IMR-90 (cell line): ENCODE measurements around the gene CIZ1. TPM values are rescaled to one million over a fixed set of nuclear protein-coding genes. Genes with fewer than 3 reads are reported as not detected.

Source experiments
- ATAC-seq: fragments of 200-7000 bp; cut with Tn5 transposase; 2 replicates; pipeline ENCODE4 v1.9.1; 2020; ENCODE audit warnings: low read depth, mild to moderate bottlenecking, moderate library complexity
- BruUV-seq: library from RNA; stranded (reverse); fragments of 400-500 nt; replicated peaks from 2 replicates; lab custom pipeline; 2021; lab: Mats Ljungman, UMichigan
- CTCF ChIA-PET: fragments of 300-600 bp; formaldehyde crosslinking; extraction: SDS; loops from one replicate; lab custom pipeline; 2021; ENCODE audit warnings: antibody characterized with exemption; lab: Yijun Ruan, JAX
- POLR2A ChIA-PET: fragments of 300-600 bp; sonication (Branson Sonifier 250); formaldehyde crosslinking; loops from one replicate; lab custom pipeline; 2022; ENCODE audit warnings: antibody characterized with exemption; ENCODE audit not compliant: unreplicated experiment; lab: Charles Lee
- DNase-seq: peaks from one replicate; pipeline ENCODE4 v3.0.0; 2013
- H2AFZ ChIP-seq: replicated peaks from 2 replicates; pipeline ENCODE3; 2013; ENCODE audit warnings: low read length, mild to moderate bottlenecking; ENCODE audit not compliant: poor library complexity
- H2AK5ac ChIP-seq: 2 replicates; pipeline ENCODE4 v1.6.1; 2013; ENCODE audit warnings: low read depth, low read length, inconsistent platforms
- H2AK9ac ChIP-seq: replicated peaks from 2 replicates; pipeline ENCODE3; 2013; ENCODE audit warnings: mild to moderate bottlenecking, low read depth, low read length, moderate library complexity; ENCODE audit not compliant: poor library complexity
- H2BK120ac ChIP-seq: 2 replicates; pipeline ENCODE4 v1.6.1; 2013; ENCODE audit warnings: low read depth, low read length, inconsistent platforms
- H2BK15ac ChIP-seq: 3 replicates; pipeline ENCODE4 v1.6.1; 2013; ENCODE audit warnings: low read depth, low read length, inconsistent platforms
- H2BK20ac ChIP-seq: 2 replicates; pipeline ENCODE4 v1.6.1; 2013; ENCODE audit warnings: low read depth, mild to moderate bottlenecking, inconsistent platforms, low read length, moderate library complexity
- H2BK5ac ChIP-seq: 2 replicates; pipeline ENCODE4 v1.6.1; 2013; ENCODE audit warnings: mild to moderate bottlenecking, low read depth, low read length, inconsistent platforms; ENCODE audit not compliant: poor library complexity, severe bottlenecking
- H3K14ac ChIP-seq: replicated peaks from 2 replicates; pipeline ENCODE4 v1.6.1; 2013; ENCODE audit warnings: low read depth, low read length, inconsistent platforms
- H3K18ac ChIP-seq: 2 replicates; pipeline ENCODE4 v1.6.1; 2013; ENCODE audit warnings: low read depth, low read length, control low read depth
- H3K23ac ChIP-seq: 2 replicates; pipeline ENCODE4 v1.6.1; 2013; ENCODE audit warnings: low read depth, low read length, inconsistent platforms
- H3K27ac ChIP-seq: 2 replicates; pipeline ENCODE4 v1.5.1; 2013; ENCODE audit warnings: mild to moderate bottlenecking, control low read depth, low read length; ENCODE audit not compliant: insufficient read depth
- H3K27me3 ChIP-seq: 2 replicates; pipeline ENCODE4 v1.6.1; 2013; ENCODE audit warnings: low read length; ENCODE audit not compliant: control insufficient read depth, insufficient read depth
- H3K36me3 ChIP-seq: 2 replicates; pipeline ENCODE4 v1.6.1; 2013; ENCODE audit warnings: low read length, mixed read lengths; ENCODE audit not compliant: control insufficient read depth, insufficient read depth
- H3K4ac ChIP-seq: 2 replicates; pipeline ENCODE4 v1.6.1; 2013; ENCODE audit warnings: low read depth, low read length, inconsistent platforms
- H3K4me1 ChIP-seq: 2 replicates; pipeline ENCODE4 v1.6.1; 2013; ENCODE audit warnings: low read length, mixed read lengths; ENCODE audit not compliant: control insufficient read depth, insufficient read depth
- H3K4me2 ChIP-seq: 2 replicates; pipeline ENCODE4 v1.6.1; 2013; ENCODE audit warnings: low read depth, mild to moderate bottlenecking, control low read depth, low read length, moderate library complexity
- H3K4me3 ChIP-seq: 2 replicates; pipeline ENCODE4 v1.5.1; 2013; ENCODE audit warnings: low read depth, mild to moderate bottlenecking, control low read depth, low read length, moderate library complexity; ENCODE audit not compliant: insufficient read depth
- H3K56ac ChIP-seq: 2 replicates; pipeline ENCODE4 v1.6.1; 2013; ENCODE audit warnings: low read length, inconsistent platforms; ENCODE audit not compliant: insufficient read depth; ENCODE audit errors: extremely low read depth
- H3K79me1 ChIP-seq, 2 experiments: 2 replicates each; pipeline ENCODE4 v1.6.1; 2013; ENCODE audit warnings: low read length in 2 of 2, inconsistent platforms in 1 of 2, low read depth in 1 of 2
- H3K9ac ChIP-seq: 2 replicates; pipeline ENCODE4 v1.6.1; 2013; ENCODE audit warnings: low read depth, low read length, control low read depth
- H3K9me1 ChIP-seq: 2 replicates; pipeline ENCODE4 v1.6.1; 2013; ENCODE audit warnings: low read length, inconsistent platforms; ENCODE audit not compliant: insufficient read depth
- H3K9me3 ChIP-seq: 2 replicates; pipeline ENCODE4 v1.6.1; 2013; ENCODE audit warnings: low read length; ENCODE audit not compliant: control insufficient read depth, insufficient read depth
- H4K20me1 ChIP-seq: 2 replicates; pipeline ENCODE4 v1.6.1; 2013; ENCODE audit warnings: low read length, inconsistent platforms; ENCODE audit not compliant: insufficient read depth
- H4K5ac ChIP-seq: 2 replicates; pipeline ENCODE4 v1.6.1; 2013; ENCODE audit warnings: mild to moderate bottlenecking, low read depth, low read length, control low read depth
- H4K8ac ChIP-seq, 2 experiments: 2 replicates each; pipeline ENCODE4 v1.6.1; 2013; ENCODE audit warnings: low read depth in 2 of 2, low read length in 2 of 2, control low read depth in 1 of 2, inconsistent platforms in 1 of 2
- H4K91ac ChIP-seq: 2 replicates; pipeline ENCODE4 v1.6.1; 2013; ENCODE audit warnings: low read depth, low read length, inconsistent platforms; ENCODE audit not compliant: insufficient read depth
- BHLHE40 ChIP-seq: fragments of 150-350 bp; IDR thresholded peaks from 2 replicates; pipeline ENCODE4 v1.6.1; 2016; ENCODE audit warnings: mild to moderate bottlenecking, low read depth, low read length
- CHD1 ChIP-seq: IDR thresholded peaks from 2 replicates; pipeline ENCODE4 v1.6.1; 2012; ENCODE audit warnings: low read depth, low read length, improper control_type of control experiment
- CTCF ChIP-seq: conservative IDR thresholded peaks from 2 replicates; pipeline ENCODE4 v1.5.1; 2012; ENCODE audit warnings: mild to moderate bottlenecking, low read depth, low read length, improper control_type of control experiment
- NFE2L2 ChIP-seq: fragments of 150-350 bp; IDR thresholded peaks from 2 replicates; pipeline ENCODE4 v1.6.1; 2016; ENCODE audit warnings: low read depth, mild to moderate bottlenecking, low read length
- RAD21 ChIP-seq: IDR thresholded peaks from 2 replicates; pipeline ENCODE4 v1.6.1; 2012; ENCODE audit warnings: low read length, improper control_type of control experiment
- SMC3 ChIP-seq: fragments of 150-350 bp; IDR thresholded peaks from 2 replicates; pipeline ENCODE4 v1.6.1; 2016; ENCODE audit warnings: low read depth, mild to moderate bottlenecking, antibody characterized with exemption, low read length, moderate library complexity
- USF2 ChIP-seq: fragments of 150-350 bp; IDR thresholded peaks from 2 replicates; pipeline ENCODE4 v1.6.1; 2017; ENCODE audit warnings: mild to moderate bottlenecking, antibody characterized with exemption, low read length, low read depth
- WGBS, 2 experiments: methylation state at CpG; one replicate each; pipeline versions ENCODE4 v1.1.5 to v1.1.7; 2013; ENCODE audit warnings: missing lambda C conversion rate in 2 of 2; ENCODE audit not compliant: insufficient read length in 1 of 2; ENCODE audit errors: extremely low coverage in 2 of 2; 5-methylcytosine and 5-hydroxymethylcytosine counted together
- dilution Hi-C: fragments of 300-500 bp; cut with HindIII; formaldehyde crosslinking; loops from one replicate; pipeline ENCODE4 v1.14.3; 2018; ENCODE audit warnings: low sequenced_read_pairs; ENCODE audit not compliant: unreplicated experiment
- in situ Hi-C: fragments of 300-500 bp; cut with MboI; formaldehyde crosslinking; loops from 3 replicates; pipeline ENCODE4 v1.14.3; 2019; ENCODE audit warnings: low sequenced_read_pairs, inconsistent platforms, mixed read lengths
- intact Hi-C: fragments of 100-400 bp; cut with micrococcal nuclease; formaldehyde crosslinking; loops from 2 replicates; pipeline ENCODE4 v1.10.0; 2022
- polyA plus RNA-seq, 3 experiments: library from polyadenylated mRNA; depleted of rRNA; stranded (reverse); fragments of >200 nt; gene quantifications; 2 replicates each; pipeline ENCODE4 v1.2.3, GENCODE V29; 2012; ENCODE audit warnings: low replicate concordance in 1 of 3
- total RNA-seq: library from RNA; depleted of rRNA; stranded (reverse); fragments of >200 nt; gene quantifications from 2 replicates; pipeline ENCODE4 v1.2.3, GENCODE V29; 2012

The CIZ1 gene
- total and polyA plus RNA-seq, 2 of the 4 experiments (the other 2 are of a cell fraction): 13.8 to 51.9 TPM

- Histone ChIP-seq H2AFZ (no peak overlapping the region), H2AK5ac (no peak overlapping the region), H2BK20ac (no peak overlapping the region), H3K36me3 (no peaks in the 10 kb centered on the region), H3K23ac (no peak overlapping the region), H4K8ac (no peak overlapping the region), H4K91ac (no peak overlapping the region), H3K18ac (no peak overlapping the region), H3K4ac (no peak overlapping the region), H3K27me3 (peaks cover 5% of the 10 kb centered on the region), H3K4me1 (peaks cover 6% of the 10 kb centered on the region), H3K4me3 (no peak overlapping the region), H4K20me1 (0 out of 2 replicates have a peak, but pooled peaks cover 4% of the 10 kb centered on the region), H3K9me3 (no peaks in the 10 kb centered on the region), H3K4me2 (no peak overlapping the region), H2AK9ac (no peak overlapping the region), H3K56ac (no peak overlapping the region), H3K9ac (no peak overlapping the region), H2BK120ac (no peak overlapping the region), H3K14ac (no peak overlapping the region), H2BK5ac (no peak overlapping the region), H3K27ac (no peak overlapping the region), H3K9me1 (peaks cover 11% of the 10 kb centered on the region), H3K79me1 (no peaks in the 10 kb centered on the region), H2BK15ac (no peak overlapping the region), H4K5ac (no peak overlapping the region)
- CTCF ChIA-PET: no interaction called here
- BruUV-seq: no TSS peak
- POLR2A ChIA-PET: no interaction called here
- in situ Hi-C loops (no loop called here), intact Hi-C loops (no loop called here), dilution Hi-C loops (no loop called here)
- TF ChIP-seq SMC3 (no peak), RAD21 (no peak), USF2 (no peak), BHLHE40 (no peak), CTCF (no peak), NFE2L2 (no peak), CHD1 (no peak)
- DNase-seq (no peak), ATAC-seq (no peak)
- WGBS, 2 experiments: no CpG with 5 or more reads among the region's 16 CpGs
Observed at GRCh38 chr9:128139621-128140020, 51.8 kb downstream of the CIZ1 start.
